ENCODE results near the gene TTC23L.
A peak's percentile ranks its signal among the peaks of the same experiment; 100 is the strongest.

The TTC23L gene

GRCh38 chr5:34926318-34926888 lies 87.4 kb downstream of the TTC23L start:
- no peak for DNase-seq

- no peak for DNase-seq
These were observed 88.8 kb downstream of the TTC23L start for GRCh38 chr5:34927785-34928184.

- no peak for DNase-seq
These were observed 89.3 kb downstream of the TTC23L start for GRCh38 chr5:34928267-34928666.

GRCh38 chr5:34929134-34929719 lies 90.3 kb downstream of the TTC23L start, which contains the start of gene DNAJC21:
Gene DNAJC21 (plus strand): TSS chr5:34929559. CDS start chr5:34929820, 261 bp downstream.
- peak; percentile 96 for DNase-seq

- DNase-seq: peak; percentile 84
These were observed 90.9 kb downstream of the TTC23L start for GRCh38 chr5:34929720-34930461.

- no peak for DNase-seq
These were observed 91.5 kb downstream of the TTC23L start for GRCh38 chr5:34930462-34930844.

GRCh38 chr5:34930870-34931269 lies 91.9 kb downstream of the TTC23L start:
- DNase-seq: no peak

GRCh38 chr5:34932947-34933346 lies 94.0 kb downstream of the TTC23L start:
- DNase-seq: no peak

GRCh38 chr5:34941936-34942335 lies 103.0 kb downstream of the TTC23L start:
- no peak for DNase-seq

- no peak for DNase-seq
These were observed 105.1 kb downstream of the TTC23L start for GRCh38 chr5:34944044-34944443.

- no peak for DNase-seq
These were observed 105.6 kb downstream of the TTC23L start for GRCh38 chr5:34944460-34945047.

Measured in 8988T (cell line).